GM21717 (cell line): ENCODE data around the gene PITPNM3.

Source experiments
- ATAC-seq: cut with Tn5 transposase; IDR thresholded peaks from one replicate; pipeline ENCODE4 v1.9.1; 2021; ENCODE audit warnings: mild to moderate bottlenecking, moderate library complexity; ENCODE audit not compliant: unreplicated experiment

PITPNM3 gene

DNA sequence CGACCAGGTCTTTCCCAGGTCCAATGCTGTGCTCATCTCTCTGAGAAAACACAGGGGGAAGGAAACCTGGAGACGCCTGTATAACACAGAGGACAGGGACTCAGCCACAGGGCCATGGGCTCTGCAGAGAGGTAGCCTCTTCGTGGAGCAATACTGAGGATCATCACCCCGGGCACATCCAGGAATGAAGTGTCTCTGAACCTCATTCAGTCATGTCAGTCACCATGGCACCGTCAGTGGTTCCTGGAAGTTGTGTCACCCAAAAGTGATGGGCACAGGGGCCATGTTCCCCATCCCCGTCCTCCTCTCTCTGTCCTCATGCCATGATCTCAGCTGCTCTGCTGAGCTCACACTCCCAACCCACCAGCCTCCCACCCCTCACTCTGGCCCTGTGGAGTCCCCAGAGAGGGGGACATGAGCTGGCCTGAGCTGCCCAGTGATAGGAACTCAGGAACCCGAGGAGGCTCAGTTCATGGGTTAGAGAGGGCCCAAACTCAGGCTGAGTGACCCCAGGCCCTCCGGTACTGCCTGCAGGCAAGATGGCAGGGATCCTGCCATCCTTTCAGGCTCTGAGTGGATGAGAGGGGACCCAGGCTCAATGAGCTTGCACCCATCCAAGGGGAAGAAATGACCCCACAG is 53.4 kb downstream of the PITPNM3 start:
- ATAC-seq = no peak

DNA sequence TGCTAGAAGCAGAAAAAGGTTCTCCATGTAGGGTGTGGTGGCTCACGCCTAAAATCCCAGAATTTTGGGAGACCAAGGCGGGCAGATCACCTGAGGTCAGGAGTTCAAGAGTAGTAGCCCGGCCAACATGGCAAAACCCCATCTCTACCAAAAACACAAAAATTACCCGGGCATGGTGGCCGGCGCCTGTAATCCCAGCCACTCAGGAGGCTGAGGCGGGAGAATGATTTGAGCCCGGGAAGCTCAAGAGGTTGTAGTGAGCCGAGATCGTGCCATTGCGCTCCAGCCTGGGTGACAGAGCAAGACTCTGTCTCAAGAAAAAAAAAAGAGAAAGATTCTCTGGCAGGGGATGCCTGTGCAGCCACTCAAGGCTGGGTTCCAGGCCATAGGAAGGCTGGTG is 54.2 kb downstream of the PITPNM3 start:
- no peak for ATAC-seq

DNA sequence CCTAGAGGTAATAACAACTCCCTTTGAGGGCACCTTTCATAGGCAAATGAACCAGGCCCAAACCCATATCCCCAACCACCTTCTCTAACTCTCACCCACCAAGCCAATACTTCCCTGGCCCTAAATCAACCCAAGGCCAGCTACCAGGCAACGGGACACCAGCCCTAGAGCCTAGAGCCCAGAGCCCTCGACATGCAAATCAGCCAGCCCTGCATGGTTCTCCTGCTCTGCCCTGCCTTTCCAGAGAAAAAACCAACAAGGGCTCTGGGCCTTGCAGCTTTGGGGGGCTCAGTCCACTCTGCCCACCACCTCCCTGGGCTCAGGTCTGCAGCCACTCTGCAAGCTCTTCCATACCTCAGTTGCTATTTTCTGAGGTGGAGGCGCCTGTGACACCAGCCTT is 55.0 kb downstream of the PITPNM3 start:
- no peak for ATAC-seq

DNA sequence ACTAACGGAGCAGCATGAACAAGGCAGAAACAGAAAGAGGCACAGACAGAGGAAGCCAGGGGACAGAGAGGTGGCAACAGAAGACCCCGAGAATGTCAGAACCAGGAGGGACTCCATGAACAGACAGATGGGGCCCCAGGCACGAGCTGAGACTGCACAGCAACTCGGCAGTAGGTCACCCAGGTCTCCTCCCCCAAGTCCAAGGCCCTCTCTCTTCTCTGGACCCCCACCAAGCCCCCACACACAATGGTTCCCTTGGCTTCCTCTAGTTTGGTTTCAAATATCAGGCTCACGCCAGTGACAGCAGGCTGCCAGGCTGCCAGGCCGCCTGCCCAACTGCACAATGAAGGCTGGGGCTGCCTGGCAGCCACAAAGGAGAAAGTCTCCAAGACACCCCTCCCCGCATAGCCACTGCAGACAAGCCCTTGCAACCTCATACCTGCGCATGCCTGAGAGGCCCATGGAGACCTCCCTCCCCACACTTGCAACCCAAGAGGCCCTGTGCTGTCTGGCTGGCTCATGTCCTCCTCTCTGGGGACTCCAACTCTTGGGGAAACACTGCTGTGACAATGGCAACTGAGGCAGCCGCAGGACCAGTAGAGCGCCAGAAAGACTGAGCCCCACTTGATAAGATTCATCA is 57.3 kb downstream of the PITPNM3 start:
- ATAC-seq = no peak

DNA sequence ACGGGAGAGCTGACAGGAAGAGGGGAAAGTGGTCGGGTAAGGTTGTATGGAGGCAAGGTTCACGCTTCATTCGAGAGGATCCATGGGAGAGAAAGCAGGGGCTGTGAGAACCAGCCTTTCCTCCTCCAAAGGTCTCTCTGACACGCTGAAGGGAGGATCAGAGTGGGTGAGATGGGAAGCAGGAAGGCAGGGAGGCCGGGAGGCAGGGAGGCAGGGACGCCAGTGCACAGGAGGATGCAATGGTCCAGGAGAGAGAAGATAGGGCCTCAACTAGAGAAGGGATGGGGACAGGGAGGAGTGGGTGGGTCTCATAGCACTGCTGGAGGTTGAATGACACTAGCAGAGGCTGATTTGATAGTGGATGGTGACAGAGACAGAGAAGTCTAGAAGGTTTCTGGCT is 58.0 kb downstream of the PITPNM3 start:
- ATAC-seq = no peak

DNA sequence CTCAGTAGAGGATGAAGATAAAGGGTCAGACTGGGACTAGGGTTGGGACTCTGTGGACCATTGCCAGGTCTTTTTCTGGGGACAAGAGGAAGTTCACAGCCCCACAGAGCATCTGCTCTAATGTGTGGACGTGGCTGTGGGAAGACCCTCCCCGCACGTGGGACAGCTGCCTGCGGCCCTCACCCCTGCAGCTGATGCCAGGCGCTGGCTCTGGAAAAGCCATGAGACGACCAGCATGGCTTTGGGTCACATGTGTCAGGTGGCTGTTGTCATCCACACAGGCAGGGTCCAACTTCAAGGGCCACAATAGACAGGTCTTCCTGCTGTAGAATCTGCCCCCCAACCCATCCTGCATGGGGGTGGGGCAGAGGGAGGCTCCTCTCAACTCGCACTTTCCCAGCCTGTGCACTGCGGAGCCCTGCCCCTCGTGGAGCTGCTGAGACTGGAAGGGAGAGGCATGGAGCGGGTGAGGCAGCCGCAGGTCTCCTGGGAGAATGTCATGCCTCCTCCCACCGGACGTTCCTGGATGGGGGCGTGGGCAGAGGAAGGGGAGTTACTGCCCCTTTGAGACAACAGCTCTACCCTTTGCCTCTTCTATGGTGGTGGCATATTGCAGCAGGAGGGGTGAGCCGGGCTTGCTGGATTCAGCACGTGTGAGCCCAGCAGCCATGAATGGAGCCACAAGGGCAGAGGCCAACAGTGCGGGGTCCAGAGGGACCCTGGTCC is 58.7 kb downstream of the PITPNM3 start:
- ATAC-seq = no peak

DNA sequence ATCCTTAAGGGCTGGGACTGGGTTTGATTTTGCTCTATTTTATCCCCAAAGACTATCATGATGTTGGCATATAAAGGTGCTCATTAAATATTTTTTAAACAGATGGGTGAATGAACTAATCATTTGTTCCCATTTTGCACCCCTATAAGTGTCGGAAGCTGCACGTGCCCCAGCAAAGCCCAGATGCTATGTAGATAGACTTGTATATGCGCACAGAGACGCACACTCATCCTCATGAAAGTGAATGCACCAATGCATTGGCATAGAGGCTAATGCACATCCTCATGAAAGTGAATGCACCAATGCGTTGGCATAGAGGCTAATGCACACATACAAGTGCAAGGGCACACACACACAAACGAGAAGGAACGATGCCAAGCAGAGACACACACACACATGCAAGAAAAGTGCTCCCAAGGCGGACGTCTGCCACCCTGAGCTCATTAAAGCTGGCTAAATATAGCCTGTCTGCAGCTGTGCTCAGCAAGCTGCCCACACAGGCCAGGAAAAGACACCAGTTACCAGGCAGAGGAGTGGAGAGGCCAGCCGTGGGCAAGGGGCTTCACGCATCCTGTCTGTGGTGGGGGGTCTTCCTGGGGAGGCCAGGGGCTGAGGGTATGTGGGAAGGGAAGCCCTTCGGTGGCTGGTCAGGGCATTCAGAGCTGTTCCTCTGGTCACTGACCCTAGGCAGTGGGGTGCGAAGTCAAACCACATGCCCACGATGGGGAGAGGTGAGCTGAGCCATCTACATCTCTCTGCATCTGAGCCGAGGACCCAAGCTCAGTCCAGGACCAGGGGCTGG is 59.5 kb downstream of the PITPNM3 start:
- no peak for ATAC-seq

DNA sequence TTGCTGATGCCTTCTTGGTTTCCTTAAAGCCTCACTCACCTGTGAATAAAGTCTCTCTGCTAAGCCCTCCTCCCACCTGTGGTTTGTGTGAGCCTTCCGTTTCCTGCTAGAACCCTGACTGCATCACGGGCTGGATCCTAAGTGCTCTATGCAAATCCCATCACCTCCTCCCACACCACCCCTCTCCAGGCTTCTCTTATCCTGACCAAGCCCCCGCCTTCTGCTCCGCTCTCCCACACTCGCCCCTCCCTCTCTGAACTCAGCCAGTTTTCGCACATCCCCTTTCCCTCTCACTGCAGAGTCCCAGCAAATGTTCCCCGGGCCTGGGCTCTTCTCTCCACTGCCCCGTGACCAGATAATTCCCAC is 60.3 kb downstream of the PITPNM3 start:
- ATAC-seq = no peak

DNA sequence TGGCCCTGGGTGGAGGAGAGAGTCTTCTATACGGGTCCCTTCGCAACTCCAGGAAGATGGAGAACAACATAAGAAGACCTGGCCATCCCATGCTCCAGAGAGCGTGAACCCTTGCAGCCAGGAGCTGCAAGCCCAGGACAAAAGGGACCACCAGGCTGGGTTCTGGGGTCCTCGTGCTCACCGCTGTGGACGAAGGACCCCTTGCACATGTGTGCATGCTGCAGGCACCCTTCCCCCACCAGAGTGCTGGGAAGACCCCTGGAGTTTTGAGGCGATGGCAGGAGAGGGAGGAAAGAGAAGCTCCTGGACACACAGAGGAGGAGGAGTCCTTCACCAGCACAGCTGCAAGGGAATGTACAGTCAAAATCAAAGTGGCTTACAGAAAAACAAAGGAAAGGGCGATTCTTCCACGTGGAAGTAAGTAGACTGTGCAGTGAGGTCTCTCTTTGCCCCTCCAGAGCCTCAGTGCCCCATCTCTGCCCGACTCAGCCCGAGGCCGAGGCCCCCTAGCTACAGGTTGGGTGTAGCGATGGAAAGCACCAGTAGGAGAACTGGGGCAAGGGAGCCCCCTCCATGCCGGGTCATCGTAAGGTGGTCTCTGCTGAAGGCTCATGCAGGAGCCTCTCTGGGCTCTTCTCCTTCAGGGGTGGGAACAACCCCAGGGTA is 60.8 kb downstream of the PITPNM3 start:
- ATAC-seq = no peak

DNA sequence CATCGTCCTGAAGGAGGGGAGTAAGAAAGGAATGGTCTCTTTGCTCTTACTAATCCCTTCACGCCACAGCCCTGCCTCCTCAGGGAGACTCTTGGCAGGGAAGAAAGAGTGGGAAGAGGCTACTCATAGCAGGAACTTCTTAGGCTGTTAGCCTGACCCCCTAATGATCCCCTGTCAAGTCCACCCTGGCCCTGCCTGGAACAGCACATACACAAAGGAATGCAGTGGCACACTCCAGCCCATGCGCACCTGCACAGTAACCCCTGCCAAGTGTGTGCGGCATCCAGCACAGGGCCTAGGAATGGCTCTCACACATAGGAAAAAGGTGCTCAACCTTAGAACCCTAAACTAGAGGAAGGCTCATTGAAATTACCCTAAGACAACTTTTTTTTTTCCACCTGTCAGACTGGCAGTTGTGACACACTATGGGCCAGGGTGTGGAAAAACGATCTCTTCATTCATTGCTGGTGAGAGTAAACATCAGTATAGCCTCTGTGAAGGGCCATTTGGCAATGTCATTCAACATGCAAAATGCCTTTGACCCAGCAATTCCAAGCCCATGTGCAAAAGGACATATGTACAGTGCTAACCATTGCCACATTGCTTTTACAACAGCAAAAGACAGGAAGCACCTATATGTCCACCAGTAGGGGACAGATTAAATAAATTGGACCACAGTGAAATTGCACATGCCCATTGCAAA is 62.0 kb downstream of the PITPNM3 start:
- no peak for ATAC-seq

DNA sequence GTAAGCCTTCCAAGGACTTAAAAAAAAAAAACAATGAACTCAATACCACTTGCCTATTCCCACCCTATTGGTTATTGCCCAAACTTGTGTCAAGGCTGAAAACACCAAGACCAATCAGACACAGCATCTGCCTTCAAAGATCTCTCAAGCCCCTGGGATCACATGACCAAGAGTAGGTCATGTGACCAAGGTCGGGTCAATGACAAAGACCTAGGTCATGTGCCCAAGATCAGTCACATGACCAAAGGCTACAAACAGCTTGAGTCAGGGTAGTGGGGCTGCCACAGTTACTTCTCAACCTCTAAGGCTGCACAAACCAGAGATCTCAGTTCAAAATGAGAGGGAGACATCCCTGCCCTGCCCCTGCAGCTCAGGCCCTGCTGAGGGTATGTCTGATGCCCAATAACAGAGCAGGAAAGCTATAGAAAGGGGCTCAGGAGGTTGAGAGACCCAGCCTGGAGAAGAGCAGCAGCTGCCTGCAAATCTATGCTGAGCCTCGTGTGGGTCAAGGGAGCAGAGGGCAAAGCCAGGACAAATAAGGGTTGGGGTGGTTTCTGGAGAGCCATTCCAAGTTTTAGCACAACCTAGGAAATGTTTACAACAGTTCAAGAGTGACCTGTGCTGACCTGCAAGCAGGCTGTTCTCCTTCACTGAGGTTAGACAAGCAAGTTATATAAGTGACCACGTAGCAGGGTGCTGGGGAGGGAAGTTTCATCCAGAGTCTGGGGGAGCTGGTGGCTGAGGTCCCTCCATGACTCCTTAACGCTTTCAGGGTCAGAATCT is 63.3 kb downstream of the PITPNM3 start:
- ATAC-seq = no peak

DNA sequence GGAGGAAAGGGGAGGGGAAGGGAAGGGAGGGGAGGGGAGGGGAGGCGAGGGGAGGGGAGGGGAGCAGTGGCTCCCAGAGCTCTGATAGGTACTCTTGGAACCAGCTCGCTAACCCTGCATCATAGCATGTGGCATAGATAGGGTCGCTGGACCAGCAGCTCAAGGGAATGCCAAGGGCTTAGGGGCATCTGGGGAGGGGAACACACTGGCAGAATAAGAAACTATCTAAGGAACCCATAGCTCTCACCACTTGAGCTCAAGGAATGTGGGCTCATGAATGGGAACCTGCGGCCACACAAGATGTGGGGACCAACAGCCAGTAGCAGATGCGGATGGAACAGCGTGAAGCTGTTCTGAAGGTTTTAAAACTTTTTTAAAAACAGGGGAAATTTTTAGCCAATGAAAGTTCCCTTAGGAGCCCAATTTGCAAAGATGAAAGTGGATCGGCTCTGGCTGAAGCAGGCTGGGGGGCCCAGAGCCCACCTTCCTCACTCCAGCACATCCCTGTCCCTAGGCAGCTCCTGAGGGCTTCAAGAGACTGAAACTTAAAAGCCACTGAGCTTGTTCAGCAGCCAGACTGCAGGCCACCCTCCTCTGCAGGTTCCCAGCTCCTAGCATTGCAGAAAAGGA is 65.2 kb downstream of the PITPNM3 start:
- ATAC-seq = no peak

DNA sequence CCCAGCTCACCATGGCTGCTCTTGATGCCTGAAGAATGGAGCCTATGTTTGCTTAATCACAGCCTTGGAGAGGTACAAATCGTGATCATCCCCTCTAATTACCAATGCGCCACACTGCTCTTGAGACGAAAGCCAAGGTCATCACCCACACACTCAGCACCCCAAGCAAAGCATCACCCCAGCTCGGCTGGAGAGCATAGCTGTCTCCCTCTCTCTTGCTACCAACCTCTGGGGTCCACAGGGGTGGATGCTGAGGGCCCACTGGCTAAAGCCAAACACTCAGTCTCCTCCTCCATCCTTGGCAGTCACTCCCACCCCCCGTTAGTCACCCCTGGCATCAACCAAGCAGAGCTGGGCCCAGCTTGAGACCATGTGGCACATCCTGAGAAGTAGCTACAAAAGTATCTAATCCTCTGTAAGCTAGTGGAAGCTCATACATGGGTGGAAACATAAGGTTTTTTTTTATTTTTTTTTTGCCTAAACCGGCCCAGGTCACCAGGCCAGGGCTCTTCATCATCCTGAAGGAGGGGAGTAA is 67.3 kb downstream of the PITPNM3 start:
- ATAC-seq = no peak

DNA sequence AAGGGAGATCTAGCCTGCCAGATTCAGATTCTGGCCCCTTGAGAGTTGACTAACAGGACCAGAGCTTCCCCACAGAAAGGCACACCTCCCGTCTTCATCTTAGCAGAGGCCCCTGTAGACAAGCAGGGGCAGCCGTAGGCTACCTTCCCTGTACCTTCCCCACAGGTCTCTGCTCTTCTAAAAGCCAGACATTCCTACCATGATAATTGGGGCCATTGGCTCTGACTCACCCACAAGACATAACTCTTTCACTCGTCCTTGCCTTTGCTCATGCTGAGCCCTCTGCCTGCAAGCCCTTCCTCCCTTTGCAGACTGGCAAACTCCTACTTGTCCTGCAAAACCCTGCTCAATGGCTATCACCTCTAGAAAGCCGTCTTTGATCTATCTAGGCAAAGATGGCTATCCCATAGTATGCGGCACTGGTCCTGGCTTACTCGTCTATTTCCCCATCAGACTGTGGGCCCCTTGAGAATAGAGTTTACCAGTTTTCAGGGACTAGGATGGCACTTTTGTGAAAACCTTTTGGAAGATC is 68.3 kb downstream of the PITPNM3 start:
- ATAC-seq = no peak

DNA sequence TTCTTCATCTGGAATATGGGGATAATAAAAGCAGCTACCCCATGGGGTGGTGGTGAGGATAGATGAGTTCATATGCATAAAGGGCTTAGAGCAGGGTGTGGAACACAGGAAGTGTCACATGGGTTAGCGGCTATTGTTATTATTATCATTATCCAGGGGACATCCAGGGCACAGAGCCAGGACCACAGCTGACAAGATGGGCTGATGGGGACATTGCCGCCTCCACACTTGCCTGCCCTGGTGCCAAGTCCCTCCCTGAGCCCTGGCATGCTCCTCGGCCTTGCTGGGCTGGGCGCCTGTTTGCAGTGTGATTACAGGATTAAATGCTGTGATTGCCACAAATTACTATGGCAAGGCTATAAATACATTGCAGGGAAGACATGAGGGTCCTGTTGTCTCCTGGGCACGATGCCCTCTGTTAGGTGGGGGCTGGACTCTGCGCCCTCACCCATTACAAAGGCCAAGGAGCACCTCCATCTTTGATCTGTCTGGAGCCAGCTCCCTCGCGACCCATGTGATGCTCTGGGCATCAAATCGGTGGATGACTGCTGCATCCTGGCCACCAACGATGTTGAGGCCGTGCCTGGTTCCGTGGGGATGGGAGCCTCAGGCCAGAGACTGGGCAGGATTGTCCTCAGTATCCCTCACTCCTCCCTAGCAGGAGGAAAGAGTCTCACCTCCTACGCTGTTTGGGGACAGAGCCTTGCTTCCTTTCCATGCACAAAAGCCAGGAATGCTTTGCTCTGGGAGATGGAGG is 68.9 kb downstream of the PITPNM3 start:
- no peak for ATAC-seq

DNA sequence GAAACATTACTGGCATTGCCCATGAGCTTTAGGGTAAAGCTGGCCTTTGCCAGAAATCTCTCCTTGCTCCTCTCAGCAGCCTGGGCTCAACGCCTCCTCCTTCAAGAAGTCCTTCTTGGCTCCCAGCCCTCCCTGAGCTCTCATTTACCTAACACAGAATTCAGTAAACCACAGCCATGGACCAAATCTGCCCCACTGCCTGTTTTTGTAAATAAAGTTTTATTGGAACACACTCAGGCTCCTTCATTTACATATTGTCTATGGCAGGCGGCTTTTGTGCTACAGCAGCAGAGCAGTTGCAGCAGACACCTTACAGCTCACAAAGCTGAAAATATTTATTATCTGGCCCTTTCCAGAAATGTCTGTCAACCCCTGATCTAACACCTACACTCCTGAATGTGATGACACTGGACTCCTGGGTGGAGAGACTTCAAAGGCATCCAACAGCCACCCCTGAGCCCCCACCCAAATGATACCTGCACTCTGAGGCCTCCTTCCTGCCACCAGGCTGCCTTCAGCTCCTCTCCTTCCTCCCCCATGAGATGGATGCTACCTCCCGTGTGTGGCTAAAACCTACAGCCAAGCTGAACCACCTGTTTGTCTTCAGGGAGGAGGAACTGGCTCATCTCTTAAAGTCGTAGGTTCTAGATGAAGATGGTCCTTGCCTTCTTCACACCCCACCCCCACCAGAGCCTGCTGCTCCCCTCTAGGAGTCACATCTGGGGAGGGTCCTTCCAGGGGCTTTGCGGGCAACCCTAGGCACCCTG is 70.5 kb downstream of the PITPNM3 start:
- ATAC-seq = no peak

DNA sequence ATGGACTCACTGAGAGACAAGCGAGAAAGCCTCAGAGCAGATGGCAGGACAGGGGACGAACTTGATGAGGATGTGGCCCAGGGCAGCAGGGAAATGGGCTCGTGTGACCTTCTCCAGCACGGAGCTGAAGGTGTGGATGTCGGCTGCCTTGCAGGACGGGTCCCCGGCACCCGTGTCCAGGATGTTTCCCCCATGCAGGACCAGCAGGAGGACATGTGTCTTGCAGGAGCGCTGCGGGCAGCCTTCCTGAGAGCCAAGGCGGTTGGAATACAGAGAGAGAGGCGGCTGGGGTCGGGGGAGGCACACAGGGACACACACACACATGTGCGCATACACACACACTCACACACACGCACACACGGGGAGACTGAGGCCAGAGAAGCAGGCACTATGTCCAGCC is 72.8 kb downstream of the PITPNM3 start:
- ATAC-seq = no peak
